ENCODE results near the gene HELQ.
A peak's percentile ranks its signal among the peaks of the same experiment; 100 is the strongest.

The HELQ gene

GRCh38 chr4:83369831-83370639, 85.6 kb downstream of the HELQ start:
- no peak for DNase-seq (ENCODE audit: low spot score)

GRCh38 chr4:83364312-83364711, 91.3 kb downstream of the HELQ start:
- DNase-seq (ENCODE audit: low spot score) = no peak

- DNase-seq (ENCODE audit: low spot score) = no peak
These were observed 92.9 kb downstream of the HELQ start for GRCh38 chr4:83362492-83363329.

- DNase-seq (ENCODE audit: low spot score) = no peak
These were observed 94.1 kb downstream of the HELQ start for GRCh38 chr4:83361416-83362103.

GRCh38 chr4:83360018-83360417, 95.6 kb downstream of the HELQ start:
- no peak for DNase-seq (ENCODE audit: low spot score)

GRCh38 chr4:83358410-83358809, 97.2 kb downstream of the HELQ start:
- peak; percentile 40 for DNase-seq (ENCODE audit: low spot score)

Measured in AG08396 (cell line).